DMS 273 treated with DMSO at 0.1 percent for 48 hours (cell line): Measurements from ENCODE around the gene SENP8.
"Not testable (repeated sequence)": the region's sequence is repeated elsewhere in the genome, so short reads cannot be mapped to it uniquely, and the experiment has no call there.

Experiments
- DNase-seq: peaks from one replicate; lab custom pipeline; 2025; lab: John Stamatoyannopoulos, UW

SENP8 gene

GRCh38 chr15:72118017-72118978 is at the start of gene SENP8, which contains the start of gene MYO9A:
SENP8 (plus strand) TSS chr15:72118403; CDS start chr15:72139624, 21,221 bp downstream.
MYO9A (minus strand) TSS chr15:72118150; CDS start chr15:72046563, 71,587 bp downstream.
- DNase-seq = peak; percentile 82

GRCh38 chr15:72068856-72069255 is 49.3 kb upstream of the SENP8 start:
- DNase-seq = no peak

GRCh38 chr15:72070817-72071447 is 47.3 kb upstream of the SENP8 start:
- DNase-seq = no peak

GRCh38 chr15:72071448-72071825 is 46.8 kb upstream of the SENP8 start:
- DNase-seq = not testable (repeated sequence)

- DNase-seq = no peak
Measured at GRCh38 chr15:72074335-72075060, 43.7 kb upstream of the SENP8 start.

- no peak for DNase-seq
Measured at GRCh38 chr15:72077950-72078349, 40.3 kb upstream of the SENP8 start.

GRCh38 chr15:72078887-72079286 is 39.3 kb upstream of the SENP8 start:
- DNase-seq = no peak

- DNase-seq = no peak
Measured at GRCh38 chr15:72082176-72082575, 36.0 kb upstream of the SENP8 start.

- no peak for DNase-seq
Measured at GRCh38 chr15:72086010-72086697, 32.0 kb upstream of the SENP8 start.

- DNase-seq = no peak
Measured at GRCh38 chr15:72086920-72087648, 31.1 kb upstream of the SENP8 start.

GRCh38 chr15:72092006-72092405 is 26.2 kb upstream of the SENP8 start:
- DNase-seq = no peak

GRCh38 chr15:72092691-72093090 is 25.5 kb upstream of the SENP8 start:
- DNase-seq = no peak

- DNase-seq = no peak
Measured at GRCh38 chr15:72096796-72097195, 21.4 kb upstream of the SENP8 start.

GRCh38 chr15:72098040-72098439 is 20.2 kb upstream of the SENP8 start:
- no peak for DNase-seq

- no peak for DNase-seq
Measured at GRCh38 chr15:72099155-72099554, 19.0 kb upstream of the SENP8 start.

GRCh38 chr15:72100551-72100950 is 17.7 kb upstream of the SENP8 start:
- not testable (repeated sequence) for DNase-seq

GRCh38 chr15:72105111-72105510 is 13.1 kb upstream of the SENP8 start:
- DNase-seq = no peak

GRCh38 chr15:72106068-72106467 is 12.1 kb upstream of the SENP8 start:
- no peak for DNase-seq

- DNase-seq = no peak
Measured at GRCh38 chr15:72110355-72110754, 7.8 kb upstream of the SENP8 start.

- no peak for DNase-seq
Measured at GRCh38 chr15:72112116-72112515, 6.1 kb upstream of the SENP8 start.

GRCh38 chr15:72112805-72113204 is 5.4 kb upstream of the SENP8 start:
- no peak for DNase-seq
